Transverse colon (tissue), 4 donors: ENCODE measurements around the gene KIFC1.
"Not testable (repeated sequence)": the region's sequence is repeated elsewhere in the genome, so short reads cannot be mapped to it uniquely, and the experiment has no call there.

ENCODE experiments used
- POLR2AphosphoS5 ChIP-seq, 3 donors: sonication (generic); formaldehyde crosslinking; IDR thresholded peaks; one replicate each; pipeline ENCODE4 v1.6.1; 2016; ENCODE audit warnings: antibody characterized with exemption in 3 of 3
- TF ChIP-seq, protein P1 (sequence below), 5 experiments: fragments of 200-600 bp in 3 of 5; fragments of 450-650 bp in 2 of 5; sonication (generic) in 3 of 5; IDR thresholded peaks; 1 replicate in 2 of 5; 2 replicates in 3 of 5; pipeline ENCODE4 v1.5.1; 2016 to 2017; ENCODE audit warnings: antibody characterized with exemption in 5 of 5, inconsistent platforms in 3 of 5, mild to moderate bottlenecking in 2 of 5, moderate library complexity in 1 of 5

DNA sequence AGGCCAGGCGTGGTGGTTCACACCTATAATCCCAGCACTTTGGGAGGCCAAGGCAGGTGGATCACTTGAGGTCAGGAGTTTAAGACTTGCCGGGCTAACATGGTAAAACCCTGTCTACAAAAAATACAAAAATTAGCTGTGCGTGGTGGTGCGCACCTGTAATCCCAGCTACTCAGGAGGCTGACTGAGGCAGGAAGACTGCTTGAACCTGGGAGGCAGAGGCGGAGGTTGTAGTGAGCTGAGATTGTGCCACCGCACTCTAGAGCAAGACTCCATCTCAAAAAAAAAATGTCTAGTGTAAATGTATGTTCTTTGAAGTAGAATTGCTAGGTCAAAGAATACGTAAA lies 48.0 kb upstream of the KIFC1 start:
- TF ChIP-seq, protein P1, sequence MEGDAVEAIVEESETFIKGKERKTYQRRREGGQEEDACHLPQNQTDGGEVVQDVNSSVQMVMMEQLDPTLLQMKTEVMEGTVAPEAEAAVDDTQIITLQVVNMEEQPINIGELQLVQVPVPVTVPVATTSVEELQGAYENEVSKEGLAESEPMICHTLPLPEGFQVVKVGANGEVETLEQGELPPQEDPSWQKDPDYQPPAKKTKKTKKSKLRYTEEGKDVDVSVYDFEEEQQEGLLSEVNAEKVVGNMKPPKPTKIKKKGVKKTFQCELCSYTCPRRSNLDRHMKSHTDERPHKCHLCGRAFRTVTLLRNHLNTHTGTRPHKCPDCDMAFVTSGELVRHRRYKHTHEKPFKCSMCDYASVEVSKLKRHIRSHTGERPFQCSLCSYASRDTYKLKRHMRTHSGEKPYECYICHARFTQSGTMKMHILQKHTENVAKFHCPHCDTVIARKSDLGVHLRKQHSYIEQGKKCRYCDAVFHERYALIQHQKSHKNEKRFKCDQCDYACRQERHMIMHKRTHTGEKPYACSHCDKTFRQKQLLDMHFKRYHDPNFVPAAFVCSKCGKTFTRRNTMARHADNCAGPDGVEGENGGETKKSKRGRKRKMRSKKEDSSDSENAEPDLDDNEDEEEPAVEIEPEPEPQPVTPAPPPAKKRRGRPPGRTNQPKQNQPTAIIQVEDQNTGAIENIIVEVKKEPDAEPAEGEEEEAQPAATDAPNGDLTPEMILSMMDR (IDR thresholded peaks at IDR 0.05) = not testable (repeated sequence)
- not testable (repeated sequence) for TF ChIP-seq POLR2AphosphoS5 (IDR thresholded peaks at IDR 0.05)
